ENCODE data around the gene POU6F2.
"Not testable (repeated sequence)": the region's sequence is repeated elsewhere in the genome, so short reads cannot be mapped to it uniquely, and the experiment has no call there.

The POU6F2 gene, protein sequence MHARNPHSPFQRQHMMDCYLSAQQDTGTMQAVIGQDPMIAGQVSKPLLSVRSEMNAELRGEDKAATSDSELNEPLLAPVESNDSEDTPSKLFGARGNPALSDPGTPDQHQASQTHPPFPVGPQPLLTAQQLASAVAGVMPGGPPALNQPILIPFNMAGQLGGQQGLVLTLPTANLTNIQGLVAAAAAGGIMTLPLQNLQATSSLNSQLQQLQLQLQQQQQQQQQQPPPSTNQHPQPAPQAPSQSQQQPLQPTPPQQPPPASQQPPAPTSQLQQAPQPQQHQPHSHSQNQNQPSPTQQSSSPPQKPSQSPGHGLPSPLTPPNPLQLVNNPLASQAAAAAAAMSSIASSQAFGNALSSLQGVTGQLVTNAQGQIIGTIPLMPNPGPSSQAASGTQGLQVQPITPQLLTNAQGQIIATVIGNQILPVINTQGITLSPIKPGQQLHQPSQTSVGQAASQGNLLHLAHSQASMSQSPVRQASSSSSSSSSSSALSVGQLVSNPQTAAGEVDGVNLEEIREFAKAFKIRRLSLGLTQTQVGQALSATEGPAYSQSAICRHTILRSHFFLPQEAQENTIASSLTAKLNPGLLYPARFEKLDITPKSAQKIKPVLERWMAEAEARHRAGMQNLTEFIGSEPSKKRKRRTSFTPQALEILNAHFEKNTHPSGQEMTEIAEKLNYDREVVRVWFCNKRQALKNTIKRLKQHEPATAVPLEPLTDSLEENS

GRCh38 chr7:38977685-38978084 lies at the start of gene POU6F2:
TSS of gene POU6F2 (plus strand) at chr7:38977909. CDS start at chr7:38977954, 45 bp downstream.
- Mint-ChIP-seq H3K4me1 (ENCODE audit: low read depth) (no peaks in the 10 kb centered on the region), H3K27me3 (peaks cover 32% of the 10 kb centered on the region), H3K27ac (no peak within 1 kb of the TSS), H3K36me3 (no peaks in the 10 kb centered on the region), H3K4me3 (no peak within 1 kb of the TSS), H3K9me3 (ENCODE audit: low read depth) (no peaks in the 10 kb centered on the region)

DNA sequence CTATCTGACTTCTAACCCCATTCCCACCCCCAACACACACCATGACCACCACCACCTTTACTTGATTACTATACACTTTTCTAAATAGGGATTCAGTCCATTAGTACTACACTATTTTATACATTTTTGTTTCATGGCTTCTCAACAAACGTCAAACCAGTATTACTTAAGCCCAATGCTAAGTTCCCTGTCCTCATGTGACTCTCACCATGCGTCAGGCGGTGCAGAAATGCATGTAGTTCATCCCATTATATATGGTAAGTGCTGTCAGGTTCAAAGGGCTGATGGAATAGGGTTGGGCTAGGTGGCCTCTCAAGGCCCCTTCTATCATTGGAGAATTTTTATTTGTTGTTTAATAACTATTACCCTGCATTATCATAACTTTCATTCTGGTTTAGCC lies 49.2 kb upstream of the POU6F2 start:
- H3K4me3 Mint-ChIP-seq, result no peak overlapping the region
- H3K9me3 Mint-ChIP-seq (ENCODE audit: low read depth), result no peaks in the 10 kb centered on the region
- H3K36me3 Mint-ChIP-seq, result no peaks in the 10 kb centered on the region
- no peaks in the 10 kb centered on the region for H3K4me1 Mint-ChIP-seq (ENCODE audit: low read depth)
- H3K27me3 Mint-ChIP-seq, result peaks cover 4% of the 10 kb centered on the region
- H3K27ac Mint-ChIP-seq, result no peak overlapping the region

- no peak overlapping the region for H3K27ac Mint-ChIP-seq
- peaks cover 5% of the 10 kb centered on the region for H3K27me3 Mint-ChIP-seq
- no peaks in the 10 kb centered on the region for H3K36me3 Mint-ChIP-seq
- H3K4me1 Mint-ChIP-seq (ENCODE audit: low read depth), result no peaks in the 10 kb centered on the region
- H3K9me3 Mint-ChIP-seq (ENCODE audit: low read depth), result no peaks in the 10 kb centered on the region
- H3K4me3 Mint-ChIP-seq, result no peak overlapping the region
Measured at GRCh38 chr7:38929460-38930171, 48.1 kb upstream of the POU6F2 start.

GRCh38 chr7:38932509-38933168 lies 45.1 kb upstream of the POU6F2 start:
- H3K4me1 Mint-ChIP-seq (ENCODE audit: low read depth), result no peaks in the 10 kb centered on the region
- no peaks in the 10 kb centered on the region for H3K36me3 Mint-ChIP-seq
- H3K9me3 Mint-ChIP-seq (ENCODE audit: low read depth), result no peaks in the 10 kb centered on the region
- H3K4me3 Mint-ChIP-seq, result no peak overlapping the region
- H3K27ac Mint-ChIP-seq, result no peak overlapping the region
- H3K27me3 Mint-ChIP-seq, result peaks cover 5% of the 10 kb centered on the region

GRCh38 chr7:38934051-38934450 lies 43.7 kb upstream of the POU6F2 start:
- H3K27me3 Mint-ChIP-seq, result peaks cover 4% of the 10 kb centered on the region
- no peaks in the 10 kb centered on the region for H3K4me1 Mint-ChIP-seq (ENCODE audit: low read depth)
- H3K27ac Mint-ChIP-seq, result no peak overlapping the region
- no peak overlapping the region for H3K4me3 Mint-ChIP-seq
- H3K36me3 Mint-ChIP-seq, result no peaks in the 10 kb centered on the region
- H3K9me3 Mint-ChIP-seq (ENCODE audit: low read depth), result no peaks in the 10 kb centered on the region

DNA sequence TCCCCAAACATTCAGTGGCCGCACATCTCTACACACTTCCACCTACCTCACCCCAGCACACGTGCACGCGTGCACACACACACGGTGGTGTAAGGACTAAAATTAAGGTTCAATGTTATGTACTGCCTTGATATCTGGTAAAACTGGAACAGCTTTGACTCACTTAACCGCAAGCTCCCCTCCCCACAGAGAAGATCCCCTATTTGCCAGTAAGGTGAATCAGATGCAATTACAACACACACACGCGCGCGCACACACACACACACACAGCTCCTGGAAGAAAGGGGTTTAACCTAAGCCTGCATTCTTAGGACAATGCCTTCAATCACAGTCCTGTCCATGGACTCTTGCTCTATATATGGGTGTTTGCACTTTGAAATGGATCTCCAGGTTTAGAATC lies 43.2 kb upstream of the POU6F2 start:
- no peaks in the 10 kb centered on the region for H3K9me3 Mint-ChIP-seq (ENCODE audit: low read depth)

GRCh38 chr7:38936641-38937040 lies 41.1 kb upstream of the POU6F2 start:
- no peak overlapping the region for H3K4me3 Mint-ChIP-seq
- H3K27me3 Mint-ChIP-seq, result peaks cover 4% of the 10 kb centered on the region
- no peaks in the 10 kb centered on the region for H3K36me3 Mint-ChIP-seq
- H3K27ac Mint-ChIP-seq, result no peak overlapping the region
- no peaks in the 10 kb centered on the region for H3K9me3 Mint-ChIP-seq (ENCODE audit: low read depth)
- no peaks in the 10 kb centered on the region for H3K4me1 Mint-ChIP-seq (ENCODE audit: low read depth)

More for the DNA sequence above, 43.2 kb upstream of the POU6F2 start:
- H3K4me1 Mint-ChIP-seq (ENCODE audit: low read depth), result no peaks in the 10 kb centered on the region
- peaks cover 4% of the 10 kb centered on the region for H3K27me3 Mint-ChIP-seq
- H3K4me3 Mint-ChIP-seq, result no peak overlapping the region
- H3K27ac Mint-ChIP-seq, result no peak overlapping the region
- H3K36me3 Mint-ChIP-seq, result no peaks in the 10 kb centered on the region

DNA sequence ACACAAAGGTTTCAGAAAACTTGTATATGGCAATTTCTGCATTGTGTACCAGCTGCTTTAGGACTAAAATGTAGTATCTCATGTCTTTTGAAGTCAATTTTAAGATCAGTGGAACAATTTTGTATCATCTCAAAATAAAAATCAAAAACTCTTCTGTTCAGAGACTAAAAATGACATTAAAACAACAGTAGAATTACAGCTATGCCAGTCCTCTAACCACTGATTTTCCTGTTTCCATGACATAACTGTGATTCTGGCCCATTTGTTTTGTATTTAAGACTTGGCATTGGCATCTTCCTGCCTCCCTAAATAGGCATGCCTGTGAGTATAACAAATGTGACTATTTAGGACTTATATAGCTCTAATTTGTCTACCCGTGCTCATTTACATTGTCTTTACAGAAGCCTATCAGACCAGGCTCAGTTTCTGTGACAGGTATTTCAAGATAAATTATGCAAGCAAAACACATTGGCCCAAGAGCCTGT lies 39.7 kb upstream of the POU6F2 start:
- H3K27me3 Mint-ChIP-seq, result peaks cover 1% of the 10 kb centered on the region
- H3K4me3 Mint-ChIP-seq, result no peak overlapping the region
- H3K36me3 Mint-ChIP-seq, result no peaks in the 10 kb centered on the region
- no peaks in the 10 kb centered on the region for H3K4me1 Mint-ChIP-seq (ENCODE audit: low read depth)
- no peak overlapping the region for H3K27ac Mint-ChIP-seq
- no peaks in the 10 kb centered on the region for H3K9me3 Mint-ChIP-seq (ENCODE audit: low read depth)

- Mint-ChIP-seq H3K27ac (no peak overlapping the region), H3K4me3 (no peak overlapping the region), H3K9me3 (ENCODE audit: low read depth) (no peaks in the 10 kb centered on the region), H3K4me1 (ENCODE audit: low read depth) (no peaks in the 10 kb centered on the region), H3K27me3 (peaks cover 1% of the 10 kb centered on the region), H3K36me3 (no peaks in the 10 kb centered on the region)
Measured at GRCh38 chr7:38938589-38938988, 39.1 kb upstream of the POU6F2 start.

- no peak overlapping the region for H3K27ac Mint-ChIP-seq
- H3K27me3 Mint-ChIP-seq, result peaks cover 6% of the 10 kb centered on the region
- no peaks in the 10 kb centered on the region for H3K4me1 Mint-ChIP-seq (ENCODE audit: low read depth)
- H3K9me3 Mint-ChIP-seq (ENCODE audit: low read depth), result no peaks in the 10 kb centered on the region
- no peaks in the 10 kb centered on the region for H3K36me3 Mint-ChIP-seq
- H3K4me3 Mint-ChIP-seq, result no peak overlapping the region
Measured at GRCh38 chr7:38940774-38941173, 36.9 kb upstream of the POU6F2 start.

DNA sequence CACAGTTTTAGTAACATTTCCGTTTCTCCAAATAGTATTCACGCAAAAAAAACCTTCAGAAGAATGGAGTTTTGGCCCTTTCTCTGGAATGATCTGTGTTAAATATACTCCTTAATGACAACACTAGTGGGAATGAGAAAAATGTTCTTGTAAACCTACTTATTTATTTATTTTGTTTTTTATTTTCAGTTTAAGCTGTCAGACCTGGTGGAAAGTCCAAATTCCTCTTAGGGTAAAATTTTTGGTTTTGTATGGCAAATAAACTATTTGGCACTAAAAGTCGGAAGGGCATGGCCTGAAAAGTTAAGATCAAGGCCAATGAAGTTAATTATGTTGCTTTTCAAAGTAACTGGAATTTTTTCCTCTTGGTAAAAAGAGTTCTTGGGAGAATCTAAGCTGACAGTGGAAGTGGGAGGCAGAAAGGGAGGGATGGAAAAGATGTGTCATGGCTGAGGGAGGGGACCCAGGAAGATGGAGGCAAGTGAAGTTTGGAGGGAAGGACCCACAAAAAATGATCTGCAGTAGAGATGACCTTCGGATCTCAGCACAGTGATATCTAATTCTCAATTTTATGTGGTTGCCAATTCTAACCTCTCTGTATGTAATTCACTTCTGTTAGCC lies 35.2 kb upstream of the POU6F2 start:
- peaks cover 6% of the 10 kb centered on the region for H3K27me3 Mint-ChIP-seq
- no peaks in the 10 kb centered on the region for H3K36me3 Mint-ChIP-seq
- H3K9me3 Mint-ChIP-seq (ENCODE audit: low read depth), result no peaks in the 10 kb centered on the region
- H3K4me1 Mint-ChIP-seq (ENCODE audit: low read depth), result no peaks in the 10 kb centered on the region
- no peak overlapping the region for H3K27ac Mint-ChIP-seq
- no peak overlapping the region for H3K4me3 Mint-ChIP-seq

DNA sequence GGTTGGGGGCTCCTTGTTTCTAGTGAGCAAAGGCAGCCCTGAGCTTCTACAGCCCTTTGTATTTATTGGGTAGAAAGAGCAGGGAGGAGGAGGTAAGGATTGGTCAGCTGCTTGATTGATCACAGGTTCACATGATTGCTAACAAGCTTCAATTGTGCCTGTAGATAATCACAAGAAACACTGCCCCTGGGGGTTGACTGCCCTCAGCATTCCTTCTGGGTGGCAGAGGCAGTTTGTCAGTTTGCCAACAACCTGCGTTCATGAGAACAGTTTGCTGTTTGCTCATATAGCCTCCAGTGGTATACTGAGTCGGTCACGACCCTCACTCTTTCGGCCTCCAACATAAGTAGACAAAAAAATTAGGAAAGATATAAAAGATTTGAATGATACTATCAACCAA lies 30.2 kb upstream of the POU6F2 start:
- not testable (repeated sequence) for H3K36me3 Mint-ChIP-seq, H3K27ac Mint-ChIP-seq

GRCh38 chr7:38950309-38950708 lies 27.4 kb upstream of the POU6F2 start:
- Mint-ChIP-seq H3K27ac (no peak overlapping the region), H3K27me3 (peaks cover 12% of the 10 kb centered on the region), H3K4me3 (no peak overlapping the region), H3K36me3 (no peaks in the 10 kb centered on the region), H3K4me1 (ENCODE audit: low read depth) (no peaks in the 10 kb centered on the region), H3K9me3 (ENCODE audit: low read depth) (no peaks in the 10 kb centered on the region)

More for the DNA sequence above, 30.2 kb upstream of the POU6F2 start:
- not testable (repeated sequence) for H3K4me1 Mint-ChIP-seq (ENCODE audit: low read depth); H3K4me3 Mint-ChIP-seq; H3K9me3 Mint-ChIP-seq (ENCODE audit: low read depth)
- H3K27me3 Mint-ChIP-seq, result peaks cover 15% of the 10 kb centered on the region

GRCh38 chr7:38951213-38951612 lies 26.5 kb upstream of the POU6F2 start:
- Mint-ChIP-seq H3K27me3 (peaks cover 12% of the 10 kb centered on the region), H3K36me3 (no peaks in the 10 kb centered on the region), H3K4me1 (ENCODE audit: low read depth) (no peaks in the 10 kb centered on the region), H3K4me3 (no peak overlapping the region), H3K27ac (no peak overlapping the region), H3K9me3 (ENCODE audit: low read depth) (no peaks in the 10 kb centered on the region)
